ENCODE data around the gene DPF3.
A peak's percentile ranks its signal among the peaks of the same experiment; 100 is the strongest.

Gene DPF3

DNA sequence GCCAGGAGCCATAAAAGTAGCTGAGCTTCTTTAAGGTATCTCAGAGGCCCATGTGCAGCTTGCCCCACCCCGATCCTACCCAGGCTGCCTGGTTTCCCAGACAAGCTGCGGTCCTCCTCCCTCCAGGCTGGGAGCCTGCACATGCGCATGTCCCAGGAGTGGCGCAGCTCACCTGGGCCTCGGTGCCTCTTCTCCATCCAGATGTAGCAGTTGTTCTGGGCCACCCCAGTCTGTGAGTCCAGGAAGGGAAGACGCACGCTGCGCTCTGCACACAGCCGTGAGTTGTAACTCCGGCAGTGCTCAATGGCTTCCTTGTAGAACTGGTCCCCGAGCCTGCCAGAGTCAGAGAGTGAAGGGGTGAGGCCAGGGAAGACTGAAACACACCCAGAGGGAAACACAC is 122.3 kb downstream of the DPF3 start:
- Histone ChIP-seq H3K9me3 (ENCODE audit: insufficient read depth, low read length) (peaks cover 16% of the 10 kb centered on the region), H3K4me1 (ENCODE audit: insufficient read depth, insufficient read length) (no peaks in the 10 kb centered on the region), H3K36me3 (ENCODE audit: insufficient read depth, insufficient read length, low read length) (no peaks in the 10 kb centered on the region), H3K27me3 (ENCODE audit: insufficient read depth, insufficient read length) (no peaks in the 10 kb centered on the region), H3K4me3 (ENCODE audit: insufficient read length, low read depth) (no peak overlapping the region), H3K9ac (ENCODE audit: insufficient read length, low read depth) (no peak overlapping the region)
- TF ChIP-seq ZNF274 (IDR thresholded peaks at IDR 0.05; ENCODE audit: low read depth, low read length) (no peak), SUZ12 (IDR thresholded peaks at IDR 0.05; ENCODE audit: extremely low read depth, insufficient read depth, insufficient read length) (no peak), YY1 (IDR thresholded peaks at IDR 0.05; ENCODE audit: insufficient read depth, insufficient read length) (no peak)
- DNase-seq (ENCODE audit: low read depth, low spot score) = no peak

DNA sequence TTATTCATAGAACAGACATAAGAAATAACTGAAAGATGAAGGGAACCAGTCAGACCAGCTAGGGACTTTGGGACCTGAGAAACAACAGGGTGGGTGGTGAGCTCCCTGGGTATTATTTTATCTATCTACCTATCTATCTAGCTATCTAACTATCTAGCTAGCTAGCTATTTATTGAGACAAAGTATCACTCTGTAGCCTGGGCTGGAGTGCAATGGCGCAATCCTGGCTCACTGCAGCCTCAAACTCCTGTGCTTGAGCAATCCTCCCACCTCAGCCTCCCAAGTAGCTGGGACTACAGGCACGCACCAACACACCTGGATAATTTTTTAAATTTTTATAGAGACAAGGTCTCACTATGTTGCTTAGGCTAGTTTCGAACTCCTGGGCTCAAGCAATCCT is 127.6 kb downstream of the DPF3 start:
- peaks cover 17% of the 10 kb centered on the region for H3K9me3 ChIP-seq (ENCODE audit: insufficient read depth, low read length)
- DNase-seq (ENCODE audit: low read depth, low spot score) = no peak
- no peaks in the 10 kb centered on the region for H3K4me1 ChIP-seq (ENCODE audit: insufficient read depth, insufficient read length)
- no peak overlapping the region for H3K9ac ChIP-seq (ENCODE audit: insufficient read length, low read depth)
- no peak overlapping the region for H3K4me3 ChIP-seq (ENCODE audit: insufficient read length, low read depth)
- no peaks in the 10 kb centered on the region for H3K36me3 ChIP-seq (ENCODE audit: insufficient read depth, insufficient read length, low read length)
- no peaks in the 10 kb centered on the region for H3K27me3 ChIP-seq (ENCODE audit: insufficient read depth, insufficient read length)
- TF ChIP-seq YY1 (IDR thresholded peaks at IDR 0.05; ENCODE audit: insufficient read depth, insufficient read length) (no peak), SUZ12 (IDR thresholded peaks at IDR 0.05; ENCODE audit: extremely low read depth, insufficient read depth, insufficient read length) (no peak), ZNF274 (IDR thresholded peaks at IDR 0.05; ENCODE audit: low read depth, low read length) (no peak)

DNA sequence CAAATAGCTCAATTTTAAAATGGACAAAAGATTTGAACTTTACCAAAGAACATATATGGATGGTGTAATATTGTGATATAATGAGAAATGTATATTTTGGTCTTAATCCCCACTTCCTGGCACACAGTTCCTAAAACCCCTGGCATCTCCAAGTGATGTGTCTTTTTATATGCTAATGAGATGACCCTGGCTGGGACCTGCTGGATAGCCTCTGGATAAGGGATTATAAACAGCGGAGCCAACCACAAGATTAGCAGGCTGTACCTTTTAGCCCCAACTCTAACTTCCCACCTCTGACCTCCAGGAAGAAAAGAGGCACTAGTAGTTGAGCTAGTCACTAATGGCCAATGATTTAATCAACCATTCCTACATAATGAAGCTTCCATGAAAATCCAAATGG is 130.0 kb downstream of the DPF3 start:
- no peaks in the 10 kb centered on the region for H3K4me1 ChIP-seq (ENCODE audit: insufficient read depth, insufficient read length)
- H3K4me3 ChIP-seq (ENCODE audit: insufficient read length, low read depth) = no peak overlapping the region
- peak; percentile 11 for DNase-seq (ENCODE audit: low read depth, low spot score)
- no peaks in the 10 kb centered on the region for H3K36me3 ChIP-seq (ENCODE audit: insufficient read depth, insufficient read length, low read length)
- no peak overlapping the region for H3K9ac ChIP-seq (ENCODE audit: insufficient read length, low read depth)
- no peak for TF ChIP-seq YY1 (IDR thresholded peaks at IDR 0.05; ENCODE audit: insufficient read depth, insufficient read length)
- no peak for TF ChIP-seq ZNF274 (IDR thresholded peaks at IDR 0.05; ENCODE audit: low read depth, low read length)
- no peak for TF ChIP-seq SUZ12 (IDR thresholded peaks at IDR 0.05; ENCODE audit: extremely low read depth, insufficient read depth, insufficient read length)
- no peaks in the 10 kb centered on the region for H3K27me3 ChIP-seq (ENCODE audit: insufficient read depth, insufficient read length)
- H3K9me3 ChIP-seq (ENCODE audit: insufficient read depth, low read length) = peaks cover 40% of the 10 kb centered on the region

DNA sequence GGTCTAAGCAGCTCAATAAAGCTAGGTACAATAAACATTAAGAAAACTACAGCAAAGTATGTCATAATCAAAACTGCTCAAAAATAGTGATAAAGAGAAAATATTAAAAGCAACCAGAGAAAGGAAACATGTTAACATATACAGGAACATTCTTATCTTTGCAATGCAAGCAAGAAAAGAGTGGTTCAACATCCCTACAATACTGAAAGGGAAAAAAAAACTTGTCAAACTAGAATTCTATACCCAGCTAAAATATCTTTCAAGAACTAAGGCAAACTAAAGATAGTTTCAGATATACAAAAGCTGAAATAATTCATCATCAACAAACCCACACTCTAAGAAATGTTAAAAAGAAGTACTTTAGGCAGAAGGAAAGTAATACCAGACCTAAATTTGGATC is 134.2 kb downstream of the DPF3 start:
- no peak overlapping the region for H3K9ac ChIP-seq (ENCODE audit: insufficient read length, low read depth)
- no peaks in the 10 kb centered on the region for H3K27me3 ChIP-seq (ENCODE audit: insufficient read depth, insufficient read length)
- no peaks in the 10 kb centered on the region for H3K36me3 ChIP-seq (ENCODE audit: insufficient read depth, insufficient read length, low read length)
- no peaks in the 10 kb centered on the region for H3K4me1 ChIP-seq (ENCODE audit: insufficient read depth, insufficient read length)
- no peak overlapping the region for H3K4me3 ChIP-seq (ENCODE audit: insufficient read length, low read depth)
- TF ChIP-seq ZNF274 (IDR thresholded peaks at IDR 0.05; ENCODE audit: low read depth, low read length) (no peak), SUZ12 (IDR thresholded peaks at IDR 0.05; ENCODE audit: extremely low read depth, insufficient read depth, insufficient read length) (no peak), YY1 (IDR thresholded peaks at IDR 0.05; ENCODE audit: insufficient read depth, insufficient read length) (no peak)
- peaks cover 26% of the 10 kb centered on the region for H3K9me3 ChIP-seq (ENCODE audit: insufficient read depth, low read length)
- no peak for DNase-seq (ENCODE audit: low read depth, low spot score)

DNA sequence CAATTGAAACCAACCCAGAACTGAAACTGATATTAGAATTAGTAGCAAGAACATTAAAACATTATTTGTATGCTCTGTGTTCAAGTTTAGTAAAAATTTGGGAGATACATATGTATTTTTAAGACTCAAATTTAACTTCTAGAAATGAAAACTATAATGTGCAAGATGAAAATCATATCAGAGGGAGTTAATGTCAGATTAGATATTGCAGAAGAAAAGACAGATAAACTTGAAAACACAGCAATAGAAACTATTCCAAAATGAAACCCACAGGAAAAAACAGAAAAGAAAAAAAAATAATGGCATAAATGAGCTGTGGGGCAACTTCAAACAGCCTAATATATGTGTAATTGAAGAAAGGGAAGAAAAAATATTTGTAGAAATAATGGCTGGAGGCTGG is 134.9 kb downstream of the DPF3 start:
- Histone ChIP-seq H3K36me3 (ENCODE audit: insufficient read depth, insufficient read length, low read length) (no peaks in the 10 kb centered on the region), H3K27me3 (ENCODE audit: insufficient read depth, insufficient read length) (no peaks in the 10 kb centered on the region), H3K9me3 (ENCODE audit: insufficient read depth, low read length) (peaks cover 26% of the 10 kb centered on the region), H3K9ac (ENCODE audit: insufficient read length, low read depth) (no peak overlapping the region), H3K4me3 (ENCODE audit: insufficient read length, low read depth) (no peak overlapping the region), H3K4me1 (ENCODE audit: insufficient read depth, insufficient read length) (no peaks in the 10 kb centered on the region)
- no peak for TF ChIP-seq YY1 (IDR thresholded peaks at IDR 0.05; ENCODE audit: insufficient read depth, insufficient read length)
- TF ChIP-seq ZNF274 (IDR thresholded peaks at IDR 0.05; ENCODE audit: low read depth, low read length) = no peak
- no peak for TF ChIP-seq SUZ12 (IDR thresholded peaks at IDR 0.05; ENCODE audit: extremely low read depth, insufficient read depth, insufficient read length)
- DNase-seq (ENCODE audit: low read depth, low spot score) = no peak

DNA sequence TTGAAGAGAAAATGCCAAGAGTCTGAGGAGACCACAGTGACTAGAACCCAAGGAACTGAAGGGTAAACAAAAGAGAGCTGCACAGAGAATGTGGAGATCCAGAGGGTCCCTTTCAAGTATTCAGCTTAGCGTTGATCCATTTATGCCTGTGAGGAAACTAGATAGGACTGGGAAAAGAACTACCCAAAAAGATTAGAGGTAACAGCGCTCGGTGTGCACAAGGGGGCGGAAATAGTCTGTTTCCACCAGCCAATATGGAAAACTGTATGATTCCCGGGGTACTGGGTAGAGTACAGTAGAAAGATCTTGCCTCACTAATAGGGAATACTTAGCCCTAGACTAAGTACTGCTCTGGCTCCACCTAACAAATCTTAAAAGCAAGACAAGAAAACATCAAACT is 135.5 kb downstream of the DPF3 start:
- H3K9ac ChIP-seq (ENCODE audit: insufficient read length, low read depth) = no peak overlapping the region
- H3K4me1 ChIP-seq (ENCODE audit: insufficient read depth, insufficient read length) = no peaks in the 10 kb centered on the region
- H3K9me3 ChIP-seq (ENCODE audit: insufficient read depth, low read length) = peaks cover 26% of the 10 kb centered on the region
- peak; percentile 2 for DNase-seq (ENCODE audit: low read depth, low spot score)
- TF ChIP-seq ZNF274 (IDR thresholded peaks at IDR 0.05; ENCODE audit: low read depth, low read length) (no peak), YY1 (IDR thresholded peaks at IDR 0.05; ENCODE audit: insufficient read depth, insufficient read length) (no peak), SUZ12 (IDR thresholded peaks at IDR 0.05; ENCODE audit: extremely low read depth, insufficient read depth, insufficient read length) (no peak)
- H3K36me3 ChIP-seq (ENCODE audit: insufficient read depth, insufficient read length, low read length) = no peaks in the 10 kb centered on the region
- H3K27me3 ChIP-seq (ENCODE audit: insufficient read depth, insufficient read length) = no peaks in the 10 kb centered on the region
- no peak overlapping the region for H3K4me3 ChIP-seq (ENCODE audit: insufficient read length, low read depth)

DNA sequence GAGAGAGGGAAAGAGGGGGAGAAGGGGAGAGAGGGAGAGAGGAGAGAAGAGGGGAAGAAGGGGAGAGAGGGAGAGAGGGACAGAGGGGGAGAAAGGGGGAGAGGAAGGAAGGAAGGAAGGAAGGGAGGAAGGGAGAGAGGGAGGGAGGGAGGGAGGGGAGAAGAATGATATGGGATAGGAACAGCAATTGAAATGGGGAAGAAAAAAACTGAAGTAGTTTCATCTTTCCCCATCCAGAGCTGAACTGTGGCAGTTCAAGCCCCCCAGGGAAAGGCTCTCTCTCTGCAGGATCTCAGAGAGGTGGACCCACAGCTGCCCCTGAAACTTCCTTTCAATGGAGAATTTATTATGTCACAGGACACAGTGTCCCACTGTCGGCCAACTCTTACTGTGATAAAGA is 136.9 kb downstream of the DPF3 start:
- H3K4me1 ChIP-seq (ENCODE audit: insufficient read depth, insufficient read length) = no peaks in the 10 kb centered on the region
- no peaks in the 10 kb centered on the region for H3K27me3 ChIP-seq (ENCODE audit: insufficient read depth, insufficient read length)
- no peaks in the 10 kb centered on the region for H3K36me3 ChIP-seq (ENCODE audit: insufficient read depth, insufficient read length, low read length)
- peaks cover 26% of the 10 kb centered on the region for H3K9me3 ChIP-seq (ENCODE audit: insufficient read depth, low read length)
- no peak overlapping the region for H3K4me3 ChIP-seq (ENCODE audit: insufficient read length, low read depth)
- no peak for TF ChIP-seq SUZ12 (IDR thresholded peaks at IDR 0.05; ENCODE audit: extremely low read depth, insufficient read depth, insufficient read length)
- TF ChIP-seq ZNF274 (IDR thresholded peaks at IDR 0.05; ENCODE audit: low read depth, low read length) = no peak
- no peak for TF ChIP-seq YY1 (IDR thresholded peaks at IDR 0.05; ENCODE audit: insufficient read depth, insufficient read length)
- no peak overlapping the region for H3K9ac ChIP-seq (ENCODE audit: insufficient read length, low read depth)
- no peak for DNase-seq (ENCODE audit: low read depth, low spot score)

DNA sequence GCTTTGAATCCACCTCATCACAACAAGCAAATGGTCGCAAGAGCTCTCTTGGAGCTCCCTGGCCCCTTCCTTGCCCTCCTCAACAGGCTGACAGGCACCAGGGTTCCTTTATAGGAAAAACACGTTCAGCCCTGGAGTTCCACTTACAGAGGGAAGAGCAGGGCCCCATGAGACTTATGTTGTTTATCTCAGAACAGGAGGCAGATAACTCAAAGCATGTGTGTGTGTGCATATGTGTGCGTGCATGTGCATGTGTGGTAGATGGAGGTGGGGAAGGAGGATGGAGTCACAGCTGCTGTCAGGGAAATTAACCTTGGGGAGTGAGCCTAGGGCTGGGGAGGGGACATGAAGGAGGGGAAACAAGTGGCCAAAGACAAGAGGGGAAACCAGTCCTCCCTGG is 138.1 kb downstream of the DPF3 start:
- Histone ChIP-seq H3K4me1 (ENCODE audit: insufficient read depth, insufficient read length) (no peaks in the 10 kb centered on the region), H3K4me3 (ENCODE audit: insufficient read length, low read depth) (no peak overlapping the region), H3K27me3 (ENCODE audit: insufficient read depth, insufficient read length) (no peaks in the 10 kb centered on the region), H3K9me3 (ENCODE audit: insufficient read depth, low read length) (peaks cover 21% of the 10 kb centered on the region), H3K36me3 (ENCODE audit: insufficient read depth, insufficient read length, low read length) (no peaks in the 10 kb centered on the region), H3K9ac (ENCODE audit: insufficient read length, low read depth) (no peak overlapping the region)
- TF ChIP-seq YY1 (IDR thresholded peaks at IDR 0.05; ENCODE audit: insufficient read depth, insufficient read length) = no peak
- no peak for TF ChIP-seq ZNF274 (IDR thresholded peaks at IDR 0.05; ENCODE audit: low read depth, low read length)
- no peak for TF ChIP-seq SUZ12 (IDR thresholded peaks at IDR 0.05; ENCODE audit: extremely low read depth, insufficient read depth, insufficient read length)
- DNase-seq (ENCODE audit: low read depth, low spot score) = no peak
